Ovary (tissue), 3 donors: Measurements from ENCODE around the gene TMEM221.

Experiments
- EP300 ChIP-seq: sonication (generic); formaldehyde crosslinking; IDR thresholded peaks from one replicate; pipeline ENCODE4 v1.6.1; 2017; ENCODE audit warnings: antibody characterized with exemption
- POLR2A ChIP-seq: fragments of 450-650 bp; IDR thresholded peaks from one replicate; pipeline ENCODE4 v1.6.1; 2017; ENCODE audit warnings: antibody characterized with exemption, mild to moderate bottlenecking, moderate library complexity
- TF ChIP-seq, protein P1 (sequence below), 3 donors: fragments of 450-650 bp in 2 of 3; fragments of 200-600 bp in 1 of 3; IDR thresholded peaks; one replicate each; pipeline versions ENCODE4 v1.5.1 to v1.8.0; 2016 to 2022; ENCODE audit warnings: antibody characterized with exemption in 3 of 3, mild to moderate bottlenecking in 1 of 3
- donor health status: DM: no; HTN: no; CAD: no.

DNA sequence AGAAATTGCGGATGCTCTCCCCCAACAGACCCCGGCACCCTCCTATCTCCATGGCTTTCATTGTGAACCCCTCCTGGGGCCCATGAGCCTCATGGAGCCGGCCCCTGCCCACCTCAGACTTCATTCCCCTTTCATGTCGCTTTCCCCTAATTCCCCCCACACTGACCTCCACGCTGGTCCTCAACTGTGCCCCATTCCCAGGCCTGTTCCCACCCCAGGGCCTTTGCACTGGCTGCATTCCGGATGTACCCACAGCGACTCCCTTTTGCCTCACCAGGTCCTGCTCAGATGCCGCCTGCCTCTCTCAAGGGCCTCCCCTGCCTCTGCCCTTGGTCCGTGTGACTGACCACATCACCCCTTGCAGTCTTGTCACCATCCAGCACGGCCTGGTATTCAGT is 35.1 kb upstream of the TMEM221 start:
- TF ChIP-seq, protein P1, sequence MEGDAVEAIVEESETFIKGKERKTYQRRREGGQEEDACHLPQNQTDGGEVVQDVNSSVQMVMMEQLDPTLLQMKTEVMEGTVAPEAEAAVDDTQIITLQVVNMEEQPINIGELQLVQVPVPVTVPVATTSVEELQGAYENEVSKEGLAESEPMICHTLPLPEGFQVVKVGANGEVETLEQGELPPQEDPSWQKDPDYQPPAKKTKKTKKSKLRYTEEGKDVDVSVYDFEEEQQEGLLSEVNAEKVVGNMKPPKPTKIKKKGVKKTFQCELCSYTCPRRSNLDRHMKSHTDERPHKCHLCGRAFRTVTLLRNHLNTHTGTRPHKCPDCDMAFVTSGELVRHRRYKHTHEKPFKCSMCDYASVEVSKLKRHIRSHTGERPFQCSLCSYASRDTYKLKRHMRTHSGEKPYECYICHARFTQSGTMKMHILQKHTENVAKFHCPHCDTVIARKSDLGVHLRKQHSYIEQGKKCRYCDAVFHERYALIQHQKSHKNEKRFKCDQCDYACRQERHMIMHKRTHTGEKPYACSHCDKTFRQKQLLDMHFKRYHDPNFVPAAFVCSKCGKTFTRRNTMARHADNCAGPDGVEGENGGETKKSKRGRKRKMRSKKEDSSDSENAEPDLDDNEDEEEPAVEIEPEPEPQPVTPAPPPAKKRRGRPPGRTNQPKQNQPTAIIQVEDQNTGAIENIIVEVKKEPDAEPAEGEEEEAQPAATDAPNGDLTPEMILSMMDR (IDR thresholded peaks at IDR 0.05) = no peak
- TF ChIP-seq POLR2A = no peak
- no peak for TF ChIP-seq EP300
